HG02571 (cell line): ENCODE results near the gene PADI1.

Experiments
- ATAC-seq: cut with Tn5 transposase; IDR thresholded peaks from one replicate; pipeline ENCODE4 v1.9.1; 2021; ENCODE audit warnings: mild to moderate bottlenecking, moderate library complexity; ENCODE audit not compliant: unreplicated experiment

Gene PADI1

GRCh38 chr1:17214876-17215544, 10.1 kb downstream of the PADI1 start:
- ATAC-seq: no peak

- ATAC-seq: no peak
Observed at GRCh38 chr1:17215545-17215890, 10.6 kb downstream of the PADI1 start.

GRCh38 chr1:17216078-17216477, 11.2 kb downstream of the PADI1 start:
- ATAC-seq: no peak

- no peak for ATAC-seq
Observed at GRCh38 chr1:17217607-17218006, 12.7 kb downstream of the PADI1 start.

- no peak for ATAC-seq
Observed at GRCh38 chr1:17218939-17219338, 14.0 kb downstream of the PADI1 start.

- no peak for ATAC-seq
Observed at GRCh38 chr1:17220287-17220686, 15.4 kb downstream of the PADI1 start.

- ATAC-seq: no peak
Observed at GRCh38 chr1:17222557-17222956, 17.6 kb downstream of the PADI1 start.

GRCh38 chr1:17224434-17224833, 19.5 kb downstream of the PADI1 start:
- no peak for ATAC-seq

- ATAC-seq: no peak
Observed at GRCh38 chr1:17225140-17225539, 20.2 kb downstream of the PADI1 start.

GRCh38 chr1:17227358-17227915, 22.5 kb downstream of the PADI1 start:
- ATAC-seq: no peak

- ATAC-seq: no peak
Observed at GRCh38 chr1:17228619-17229018, 23.7 kb downstream of the PADI1 start.

- no peak for ATAC-seq
Observed at GRCh38 chr1:17229379-17229778, 24.5 kb downstream of the PADI1 start.

- ATAC-seq: no peak
Observed at GRCh38 chr1:17230106-17230505, 25.2 kb downstream of the PADI1 start.

- ATAC-seq: no peak
Observed at GRCh38 chr1:17230671-17231310, 25.9 kb downstream of the PADI1 start.

- ATAC-seq: no peak
Observed at GRCh38 chr1:17232759-17233661, 28.1 kb downstream of the PADI1 start.

GRCh38 chr1:17233675-17234320, 28.9 kb downstream of the PADI1 start:
- ATAC-seq: no peak

- ATAC-seq: no peak
Observed at GRCh38 chr1:17234405-17234804, 29.5 kb downstream of the PADI1 start.

- ATAC-seq: no peak
Observed at GRCh38 chr1:17235135-17235885, 30.4 kb downstream of the PADI1 start.

- ATAC-seq: no peak
Observed at GRCh38 chr1:17236779-17237560, 32.0 kb downstream of the PADI1 start.

GRCh38 chr1:17237561-17237903, 32.6 kb downstream of the PADI1 start:
- ATAC-seq: no peak
